Brain microvascular endothelial cell (primary cell): ENCODE results near the gene LRRN3.

ENCODE experiments used
- DNase-seq: peaks from one replicate; pipeline ENCODE4 v3.0.0-alpha.2; 2020
- H3K27ac ChIP-seq: fragments of 250-450 bp; sonication (Bioruptor Pico); 2 replicates; pipeline ENCODE4 v1.5.1; 2020; ENCODE audit warnings: mild to moderate bottlenecking, moderate library complexity
- H3K27me3 ChIP-seq: fragments of 250-450 bp; sonication (Bioruptor Pico); replicated peaks from 2 replicates; pipeline ENCODE4 v1.5.1; 2020; ENCODE audit warnings: mild to moderate bottlenecking
- H3K36me3 ChIP-seq: fragments of 250-450 bp; sonication (Bioruptor Pico); replicated peaks from 2 replicates; pipeline ENCODE4 v1.5.1; 2020; ENCODE audit warnings: mild to moderate bottlenecking
- H3K4me3 ChIP-seq: 2 replicates; pipeline ENCODE4 v1.5.1; 2011; ENCODE audit warnings: low read depth, mild to moderate bottlenecking, control low read depth, low read length, moderate library complexity
- CTCF ChIP-seq: IDR thresholded peaks from 2 replicates; pipeline ENCODE4 v1.5.1; 2011; ENCODE audit warnings: low read depth, mild to moderate bottlenecking, moderate library complexity, low read length, control low read depth, inconsistent platforms; ENCODE audit errors: missing control alignments
- in situ Hi-C: cut with HindIII; loops from 2 replicates; pipeline ENCODE4 v1.10.0; 2017; ENCODE audit warnings: low sequenced_read_pairs, low pct_ligation_motif_present

Gene LRRN3

GRCh38 chr7:111090846-111091245 lies at the start of gene LRRN3:
Gene LRRN3, plus strand, starts transcription at chr7:111091127. Its CDS starts 31,646 bp downstream, at chr7:111122773.
- peak within 1 kb of the TSS; percentile 54 for H3K4me3 ChIP-seq
- H3K27ac ChIP-seq: peak within 1 kb of the TSS; percentile 44
- no peaks in the 10 kb centered on the region for H3K27me3 ChIP-seq
- in situ Hi-C loops: no loop called here
- TF ChIP-seq CTCF: no peak
- H3K36me3 ChIP-seq: no peaks in the 10 kb centered on the region
- DNase-seq: peak; percentile 89

GRCh38 chr7:111041577-111041976 lies 49.4 kb upstream of the LRRN3 start:
- H3K27me3 ChIP-seq: no peaks in the 10 kb centered on the region
- TF ChIP-seq CTCF: no peak
- no peak overlapping the region for H3K27ac ChIP-seq
- DNase-seq: no peak
- no peak overlapping the region for H3K4me3 ChIP-seq
- no peaks in the 10 kb centered on the region for H3K36me3 ChIP-seq
- in situ Hi-C loops: no loop called here

GRCh38 chr7:111042842-111043241 lies 48.1 kb upstream of the LRRN3 start:
- TF ChIP-seq CTCF: no peak
- in situ Hi-C loops: no loop called here

GRCh38 chr7:111043561-111043960 lies 47.4 kb upstream of the LRRN3 start:
- Histone ChIP-seq H3K4me3 (no peak overlapping the region), H3K27ac (no peak overlapping the region), H3K27me3 (no peaks in the 10 kb centered on the region), H3K36me3 (no peaks in the 10 kb centered on the region)
- in situ Hi-C loops: no loop called here
- no peak for DNase-seq
- TF ChIP-seq CTCF: no peak

More at GRCh38 chr7:111042842-111043241, 48.1 kb upstream of the LRRN3 start:
- no peak overlapping the region for H3K27ac ChIP-seq
- no peak overlapping the region for H3K4me3 ChIP-seq
- no peak for DNase-seq
- H3K27me3 ChIP-seq: no peaks in the 10 kb centered on the region
- H3K36me3 ChIP-seq: no peaks in the 10 kb centered on the region

GRCh38 chr7:111045449-111045848 lies 45.5 kb upstream of the LRRN3 start:
- in situ Hi-C loops: no loop called here
- no peaks in the 10 kb centered on the region for H3K27me3 ChIP-seq
- DNase-seq: no peak
- H3K27ac ChIP-seq: no peak overlapping the region
- TF ChIP-seq CTCF: no peak
- H3K4me3 ChIP-seq: no peak overlapping the region
- H3K36me3 ChIP-seq: no peaks in the 10 kb centered on the region

- no peak for TF ChIP-seq CTCF
- no peak overlapping the region for H3K27ac ChIP-seq
- no peak overlapping the region for H3K4me3 ChIP-seq
- in situ Hi-C loops: no loop called here
- DNase-seq: no peak
- H3K27me3 ChIP-seq: no peaks in the 10 kb centered on the region
- H3K36me3 ChIP-seq: no peaks in the 10 kb centered on the region
These were observed 43.3 kb upstream of the LRRN3 start for GRCh38 chr7:111047595-111047994.
